Astrocyte (in vitro differentiated cells and primary cell): Measurements from ENCODE around the gene SPESP1.

Experiments used
- EZH2 ChIP-seq: IDR thresholded peaks from 2 replicates; pipeline ENCODE4 v1.6.1; 2012; ENCODE audit warnings: mild to moderate bottlenecking, low read length, inconsistent platforms; ENCODE audit not compliant: insufficient read depth
- TF ChIP-seq, protein P1 (sequence below): IDR thresholded peaks from 2 replicates; pipeline ENCODE4 v1.5.1; 2011; ENCODE audit warnings: low read depth, mild to moderate bottlenecking, inconsistent platforms, low read length, moderate library complexity; ENCODE audit not compliant: insufficient read depth

DNA sequence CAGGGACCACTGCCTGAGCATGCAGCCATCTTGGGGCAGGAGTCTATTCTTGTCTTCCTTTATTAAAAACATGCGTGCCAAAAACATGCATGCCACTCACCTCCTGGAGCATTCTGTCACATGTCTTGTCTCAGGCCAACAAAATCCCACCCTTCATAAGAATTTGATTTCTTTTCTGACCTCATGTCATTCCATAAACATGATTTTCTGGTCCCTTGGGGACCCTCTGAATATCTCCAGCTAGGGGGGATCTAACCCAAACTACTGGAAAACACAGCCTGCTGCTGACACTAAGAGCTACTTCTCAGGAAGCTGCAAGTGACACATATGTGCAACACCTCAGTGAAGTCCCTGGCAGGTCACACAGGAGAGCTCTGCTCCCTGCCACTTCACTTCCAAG lies 57.4 kb downstream of the SPESP1 start:
- TF ChIP-seq, protein P1, sequence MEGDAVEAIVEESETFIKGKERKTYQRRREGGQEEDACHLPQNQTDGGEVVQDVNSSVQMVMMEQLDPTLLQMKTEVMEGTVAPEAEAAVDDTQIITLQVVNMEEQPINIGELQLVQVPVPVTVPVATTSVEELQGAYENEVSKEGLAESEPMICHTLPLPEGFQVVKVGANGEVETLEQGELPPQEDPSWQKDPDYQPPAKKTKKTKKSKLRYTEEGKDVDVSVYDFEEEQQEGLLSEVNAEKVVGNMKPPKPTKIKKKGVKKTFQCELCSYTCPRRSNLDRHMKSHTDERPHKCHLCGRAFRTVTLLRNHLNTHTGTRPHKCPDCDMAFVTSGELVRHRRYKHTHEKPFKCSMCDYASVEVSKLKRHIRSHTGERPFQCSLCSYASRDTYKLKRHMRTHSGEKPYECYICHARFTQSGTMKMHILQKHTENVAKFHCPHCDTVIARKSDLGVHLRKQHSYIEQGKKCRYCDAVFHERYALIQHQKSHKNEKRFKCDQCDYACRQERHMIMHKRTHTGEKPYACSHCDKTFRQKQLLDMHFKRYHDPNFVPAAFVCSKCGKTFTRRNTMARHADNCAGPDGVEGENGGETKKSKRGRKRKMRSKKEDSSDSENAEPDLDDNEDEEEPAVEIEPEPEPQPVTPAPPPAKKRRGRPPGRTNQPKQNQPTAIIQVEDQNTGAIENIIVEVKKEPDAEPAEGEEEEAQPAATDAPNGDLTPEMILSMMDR: no peak
- no peak for TF ChIP-seq EZH2
